A549 (cell line): ENCODE results near the gene ANKRD11. TPM values are rescaled to one million over a fixed set of nuclear protein-coding genes. Genes with fewer than 3 reads are reported as not detected.
A peak's percentile ranks its signal among the peaks of the same experiment; 100 is the strongest.

ENCODE experiments used
- ATAC-seq, 2 experiments: fragments of 200-7000 bp in 1 of 2; fragments of >200 bp in 1 of 2; cut with Nextera tagmentation in 1 of 2; cut with Tn5 transposase in 1 of 2; 3 replicates each; pipeline versions ENCODE4 v1.8.0 to v1.9.1; 2018 to 2020; ENCODE audit warnings: mild to moderate bottlenecking in 1 of 2, moderate library complexity in 1 of 2
- CTCF ChIA-PET: fragments of 300-600 bp; sonication (Branson Sonifier 250); formaldehyde crosslinking; extraction: SDS; loops from one replicate; lab custom pipeline; 2021; ENCODE audit warnings: antibody characterized with exemption, inconsistent platforms; lab: Yijun Ruan, JAX
- POLR2A ChIA-PET: fragments of 350-600 bp; formaldehyde crosslinking; extraction: SDS; loops from one replicate; lab custom pipeline; 2021; ENCODE audit warnings: antibody characterized with exemption, inconsistent platforms; lab: Yijun Ruan, JAX
- DNase-seq, 2 experiments: peaks; one replicate each; pipeline versions ENCODE4 v3.0.0 to v3.0.0-alpha.2; 2011 to 2016; ENCODE audit warnings: low read depth in 1 of 2, low spot score in 1 of 2
- FAIRE-seq: peaks from 2 replicates; lab custom pipeline; 2011; peaks lifted over from hg19 to GRCh38; lab: Jason Lieb, UNC
- H3K27ac ChIP-seq, 2 experiments: fragments of >200 bp; sonication (Bioruptor Twin); formaldehyde crosslinking; 3 replicates each; pipeline ENCODE4 v1.5.1; 2016 to 2017
- H3K4me1 ChIP-seq: fragments of >200 bp; sonication (Bioruptor Twin); formaldehyde crosslinking; 3 replicates; pipeline ENCODE4 v1.6.1; 2016
- H3K4me2 ChIP-seq: fragments of >200 bp; sonication (Bioruptor Twin); formaldehyde crosslinking; 3 replicates; pipeline ENCODE4 v1.6.1; 2016
- H3K4me3 ChIP-seq: fragments of >200 bp; sonication (Bioruptor Twin); formaldehyde crosslinking; 3 replicates; pipeline ENCODE4 v1.5.1; 2016
- H3K9me3 ChIP-seq: fragments of >200 bp; sonication (Bioruptor Twin); formaldehyde crosslinking; 3 replicates; pipeline ENCODE4 v1.6.1; 2016
- BHLHE40 ChIP-seq: IDR thresholded peaks from 2 replicates; pipeline ENCODE4 v1.6.1; 2012; ENCODE audit warnings: low read depth, low read length, inconsistent platforms
- CBX2 ChIP-seq: fragments of 200-600 bp; sonication (generic); IDR thresholded peaks from 2 replicates; pipeline ENCODE4 v1.6.1; 2016; ENCODE audit warnings: low read depth, mild to moderate bottlenecking, borderline replicate concordance
- CBX8 ChIP-seq: fragments of 200-600 bp; sonication (generic); IDR thresholded peaks from 2 replicates; pipeline ENCODE4 v1.6.1; 2016
- CHD2 ChIP-seq: fragments of 150-350 bp; IDR thresholded peaks from 2 replicates; pipeline ENCODE4 v1.6.1; 2014; ENCODE audit warnings: low read length; ENCODE audit not compliant: partially characterized antibody
- EP300 ChIP-seq, 2 experiments: fragments of >200 bp; sonication (Bioruptor Twin); formaldehyde crosslinking; IDR thresholded peaks; 2 replicates in 1 of 2; 3 replicates in 1 of 2; pipeline ENCODE4 v1.6.1; 2016 to 2017
- FOSB ChIP-seq: fragments of 250-450 bp; sonication (Bioruptor Pico); IDR thresholded peaks from 2 replicates; pipeline ENCODE4 v1.5.0; 2020; ENCODE audit warnings: mild to moderate bottlenecking, moderate library complexity
- FOSL2 ChIP-seq, 2 experiments: fragments of 450-650 bp in 1 of 2; fragments of >200 bp in 1 of 2; sonication (Bioruptor Twin) in 1 of 2; formaldehyde crosslinking; IDR thresholded peaks; 2 replicates each; pipeline versions ENCODE4 v1.5.0 to v1.6.1; 2016 to 2020; ENCODE audit warnings: mild to moderate bottlenecking in 1 of 2, moderate library complexity in 1 of 2
- FOXS1 ChIP-seq: fragments of 250-450 bp; sonication (Bioruptor Pico); IDR thresholded peaks from 2 replicates; pipeline ENCODE4 v1.5.0; 2020; ENCODE audit warnings: mild to moderate bottlenecking, moderate library complexity
- HOXA7 ChIP-seq: fragments of 250-450 bp; sonication (Bioruptor Pico); IDR thresholded peaks from 2 replicates; pipeline ENCODE4 v1.5.0; 2020; ENCODE audit warnings: mild to moderate bottlenecking, moderate library complexity
- HOXB5 ChIP-seq: fragments of 250-450 bp; sonication (Bioruptor Pico); IDR thresholded peaks from 2 replicates; pipeline ENCODE4 v1.5.0; 2020; ENCODE audit warnings: mild to moderate bottlenecking, moderate library complexity
- KDM1A ChIP-seq: fragments of 200-600 bp; sonication (generic); IDR thresholded peaks from 2 replicates; pipeline ENCODE4 v1.6.1; 2016; ENCODE audit warnings: low read depth, mild to moderate bottlenecking
- KDM5A ChIP-seq: fragments of 200-600 bp; sonication (generic); IDR thresholded peaks from 2 replicates; pipeline ENCODE4 v1.6.1; 2016; ENCODE audit warnings: antibody characterized with exemption, mild to moderate bottlenecking
- MAFK ChIP-seq: fragments of 450-650 bp; IDR thresholded peaks from 2 replicates; pipeline ENCODE4 v1.6.1; 2014; ENCODE audit not compliant: partially characterized antibody
- MAZ ChIP-seq: fragments of 150-350 bp; IDR thresholded peaks from 2 replicates; pipeline ENCODE4 v1.6.1; 2014; ENCODE audit warnings: antibody characterized with exemption, low read depth, low read length, borderline replicate concordance
- MYC ChIP-seq: IDR thresholded peaks from 2 replicates; pipeline ENCODE4 v1.6.1; 2012; ENCODE audit warnings: mild to moderate bottlenecking, inconsistent platforms, low read length, improper control_type of control experiment, borderline replicate concordance
- NFE2L2 ChIP-seq: fragments of 150-350 bp; conservative IDR thresholded peaks from 2 replicates; pipeline ENCODE4 v1.6.1; 2014; ENCODE audit warnings: low read length
- NPAS2 ChIP-seq: fragments of 250-450 bp; sonication (Bioruptor Pico); IDR thresholded peaks from 2 replicates; pipeline ENCODE4 v1.8.0; 2022; ENCODE audit warnings: mild to moderate bottlenecking, moderate library complexity, borderline replicate concordance
- POLR2A ChIP-seq: IDR thresholded peaks from 2 replicates; pipeline ENCODE4 v1.6.1; 2012; ENCODE audit warnings: mild to moderate bottlenecking, low read length
- POLR2AphosphoS2 ChIP-seq: conservative IDR thresholded peaks from 2 replicates; pipeline ENCODE4 v1.6.1; 2012; ENCODE audit warnings: low read length, improper control_type of control experiment, inconsistent platforms
- RAD21 ChIP-seq, 2 experiments: fragments of >200 bp in 1 of 2; sonication (Bioruptor Twin) in 1 of 2; formaldehyde crosslinking in 1 of 2; IDR thresholded peaks in 1 of 2; conservative IDR thresholded peaks in 1 of 2; 2 replicates in 1 of 2; 3 replicates in 1 of 2; pipeline ENCODE4 v1.6.1; 2012 to 2018; ENCODE audit warnings: inconsistent platforms in 1 of 2
- RCOR1 ChIP-seq: fragments of 150-350 bp; IDR thresholded peaks from 2 replicates; pipeline ENCODE4 v1.6.1; 2014; ENCODE audit warnings: antibody characterized with exemption, low read length, low read depth
- RFX5 ChIP-seq: fragments of 450-650 bp; IDR thresholded peaks from 2 replicates; pipeline ENCODE4 v1.7.1; 2014; ENCODE audit warnings: antibody characterized with exemption, mild to moderate bottlenecking, moderate library complexity
- RNF2 ChIP-seq: fragments of 200-600 bp; sonication (generic); IDR thresholded peaks from 2 replicates; pipeline ENCODE4 v1.6.1; 2016; ENCODE audit warnings: low read depth, mild to moderate bottlenecking, antibody characterized with exemption, moderate library complexity, borderline replicate concordance
- ZFP36 ChIP-seq: fragments of 450-650 bp; IDR thresholded peaks from 2 replicates; pipeline ENCODE4 v1.6.1; 2014; ENCODE audit warnings: borderline replicate concordance; ENCODE audit not compliant: partially characterized antibody
- ZSCAN20 ChIP-seq: fragments of 250-450 bp; sonication (Bioruptor Pico); IDR thresholded peaks from 2 replicates; pipeline ENCODE4 v1.8.0; 2022; ENCODE audit warnings: mild to moderate bottlenecking, moderate library complexity
- WGBS: methylation state at CpG from one replicate; pipeline ENCODE4 v1.1.6; 2017; ENCODE audit errors: missing lambda C conversion rate; 5-methylcytosine and 5-hydroxymethylcytosine counted together
- polyA plus RNA-seq, 4 experiments: library from polyadenylated mRNA; depleted of rRNA in 3 of 4; stranded (reverse); fragments of >200 nt; fragmentation: RNase III in 1 of 4; extraction: RNeasy Plus Mini Kit Qiagen cat#74134 plus additional on column Dnase treatment in 1 of 4; gene quantifications; 2 replicates in 3 of 4; 3 replicates in 1 of 4; pipeline ENCODE4 v1.2.3, GENCODE V29; 2011 to 2017
- TF ChIP-seq, protein P1 (sequence below): fragments of 250-450 bp; sonication (Bioruptor Pico); IDR thresholded peaks from 2 replicates; pipeline ENCODE4 v1.5.0; 2021; ENCODE audit warnings: mild to moderate bottlenecking, moderate library complexity, borderline replicate concordance
- TF ChIP-seq, protein P2 (sequence below): IDR thresholded peaks from 2 replicates; pipeline ENCODE4 v1.6.1; 2012
- TF ChIP-seq, protein P3 (sequence below): IDR thresholded peaks from 2 replicates; pipeline ENCODE4 v1.6.1; 2012

The ANKRD11 gene
- polyA plus RNA-seq, 2 of the 4 experiments (the other 2 are of a cell fraction): 53.6 to 54.9 TPM

DNA sequence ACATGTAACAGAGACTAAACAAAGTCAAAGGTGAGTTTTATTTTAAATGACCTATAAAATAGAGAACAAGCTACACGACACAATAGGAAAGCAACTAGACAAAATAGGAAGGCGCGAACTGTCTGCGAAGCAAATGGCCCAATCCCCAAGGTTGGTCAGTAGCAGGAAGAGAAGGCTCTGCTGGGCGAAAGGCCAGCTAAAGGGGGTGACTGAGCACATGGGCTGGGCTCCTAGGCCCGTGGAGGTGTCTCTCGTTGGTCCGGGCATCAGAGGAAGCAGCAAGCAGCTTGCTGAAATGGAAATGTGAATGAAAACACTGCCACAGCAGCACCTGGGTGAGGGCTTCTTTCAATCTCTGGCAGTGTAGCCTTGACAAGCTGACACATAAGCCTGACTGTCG lies 143.5 kb downstream of the ANKRD11 start:
- CTCF ChIA-PET: interaction anchor here (1.5 kb wide), 1 partner anchor 58 kb away, joined by 3 read pairs; no protein-coding TSS in a partner anchor

DNA sequence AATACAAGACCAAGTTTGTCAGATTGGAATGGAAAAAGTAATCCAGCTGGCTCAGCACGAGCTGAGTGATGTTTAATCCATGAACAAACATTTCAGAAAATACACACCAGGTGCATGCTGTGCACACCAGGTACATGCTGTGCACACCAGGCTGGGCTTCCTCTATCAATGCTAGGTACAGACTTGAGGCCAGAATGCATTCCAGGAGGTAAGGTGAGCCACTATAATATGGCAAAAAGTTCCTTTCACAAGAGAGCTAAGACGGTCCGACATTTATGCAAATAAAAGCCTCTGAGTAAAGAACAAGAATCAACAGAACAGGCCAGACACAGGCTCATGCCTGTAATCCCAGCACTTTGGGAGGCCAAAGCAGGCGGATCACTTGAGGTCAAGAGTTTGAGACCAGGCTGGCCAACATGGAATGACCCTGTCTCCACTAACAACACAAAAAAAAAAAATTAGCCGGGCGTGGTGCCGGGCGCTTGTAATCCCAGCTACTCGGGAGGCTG lies 144.7 kb downstream of the ANKRD11 start:
- DNase-seq (peak in 1 of 2 experiments; percentile 45), FAIRE-seq (no peak), ATAC-seq (peak in 1 of 2 experiments; percentile 65; a peak in 4 of 6 replicates)
- Histone ChIP-seq H3K4me2 (peak overlapping the region; percentile 52), H3K4me1 (peaks cover 53% of the 10 kb centered on the region), H3K4me3 (no peak overlapping the region), H3K27ac (peak overlapping the region; percentile 28 to 48; a peak in 5 of 6 replicates), H3K9me3 (no peaks in the 10 kb centered on the region)
- no peak for TF ChIP-seq KDM1A
- TF ChIP-seq RFX5: no peak
- TF ChIP-seq MAFK: peak; percentile 33
- TF ChIP-seq MAZ: no peak
- TF ChIP-seq POLR2A: no peak
- no peak for TF ChIP-seq RCOR1
- no peak for TF ChIP-seq FOXS1 (CRISPR knock-in tag)
- no peak for TF ChIP-seq HOXB5 (CRISPR knock-in tag)
- POLR2A ChIA-PET: no interaction called here
- 16% methylated on average over 9 of the region's 9 CpGs for WGBS
- CTCF ChIA-PET: interaction anchor here (1.2 to 2.3 kb wide), 4 partner anchors 8 to 212 kb away, joined by 3 to 8 read pairs (median 4); no protein-coding TSS in a partner anchor

More for the DNA sequence above, 143.5 kb downstream of the ANKRD11 start:
- TF ChIP-seq HOXB5 (CRISPR knock-in tag): no peak
- TF ChIP-seq NFE2L2: no peak
- no peak for TF ChIP-seq RAD21 (conservative IDR thresholded peaks at IDR 0.05 in 1 of 2, IDR thresholded peaks at IDR 0.05 in 1 of 2)
- TF ChIP-seq, protein P1, sequence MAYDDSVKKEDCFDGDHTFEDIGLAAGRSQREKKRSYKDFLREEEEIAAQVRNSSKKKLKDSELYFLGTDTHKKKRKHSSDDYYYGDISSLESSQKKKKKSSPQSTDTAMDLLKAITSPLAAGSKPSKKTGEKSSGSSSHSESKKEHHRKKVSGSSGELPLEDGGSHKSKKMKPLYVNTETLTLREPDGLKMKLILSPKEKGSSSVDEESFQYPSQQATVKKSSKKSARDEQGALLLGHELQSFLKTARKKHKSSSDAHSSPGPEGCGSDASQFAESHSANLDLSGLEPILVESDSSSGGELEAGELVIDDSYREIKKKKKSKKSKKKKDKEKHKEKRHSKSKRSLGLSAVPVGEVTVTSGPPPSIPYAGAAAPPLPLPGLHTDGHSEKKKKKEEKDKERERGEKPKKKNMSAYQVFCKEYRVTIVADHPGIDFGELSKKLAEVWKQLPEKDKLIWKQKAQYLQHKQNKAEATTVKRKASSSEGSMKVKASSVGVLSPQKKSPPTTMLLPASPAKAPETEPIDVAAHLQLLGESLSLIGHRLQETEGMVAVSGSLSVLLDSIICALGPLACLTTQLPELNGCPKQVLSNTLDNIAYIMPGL: no peak
- no peak for TF ChIP-seq ZFP36
- TF ChIP-seq POLR2A: no peak
- TF ChIP-seq POLR2AphosphoS2: no peak
- TF ChIP-seq, protein P2, sequence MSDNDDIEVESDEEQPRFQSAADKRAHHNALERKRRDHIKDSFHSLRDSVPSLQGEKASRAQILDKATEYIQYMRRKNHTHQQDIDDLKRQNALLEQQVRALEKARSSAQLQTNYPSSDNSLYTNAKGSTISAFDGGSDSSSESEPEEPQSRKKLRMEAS: no peak
- TF ChIP-seq CBX2: no peak
- no peak for TF ChIP-seq MAZ
- TF ChIP-seq HOXA7: no peak
- Histone ChIP-seq H3K9me3 (no peaks in the 10 kb centered on the region), H3K4me3 (no peak overlapping the region), H3K4me1 (peaks cover 58% of the 10 kb centered on the region), H3K4me2 (peak overlapping the region; percentile 52; the same call in 2 of the 3 replicates), H3K27ac (no peak overlapping the region)
- peak in 1 of 2 experiments; percentile 25; a peak in 3 of 6 replicates for ATAC-seq
- 71% methylated on average over 9 of the region's 9 CpGs for WGBS
- DNase-seq: no peak
- FAIRE-seq: no peak
- POLR2A ChIA-PET: no interaction called here

DNA sequence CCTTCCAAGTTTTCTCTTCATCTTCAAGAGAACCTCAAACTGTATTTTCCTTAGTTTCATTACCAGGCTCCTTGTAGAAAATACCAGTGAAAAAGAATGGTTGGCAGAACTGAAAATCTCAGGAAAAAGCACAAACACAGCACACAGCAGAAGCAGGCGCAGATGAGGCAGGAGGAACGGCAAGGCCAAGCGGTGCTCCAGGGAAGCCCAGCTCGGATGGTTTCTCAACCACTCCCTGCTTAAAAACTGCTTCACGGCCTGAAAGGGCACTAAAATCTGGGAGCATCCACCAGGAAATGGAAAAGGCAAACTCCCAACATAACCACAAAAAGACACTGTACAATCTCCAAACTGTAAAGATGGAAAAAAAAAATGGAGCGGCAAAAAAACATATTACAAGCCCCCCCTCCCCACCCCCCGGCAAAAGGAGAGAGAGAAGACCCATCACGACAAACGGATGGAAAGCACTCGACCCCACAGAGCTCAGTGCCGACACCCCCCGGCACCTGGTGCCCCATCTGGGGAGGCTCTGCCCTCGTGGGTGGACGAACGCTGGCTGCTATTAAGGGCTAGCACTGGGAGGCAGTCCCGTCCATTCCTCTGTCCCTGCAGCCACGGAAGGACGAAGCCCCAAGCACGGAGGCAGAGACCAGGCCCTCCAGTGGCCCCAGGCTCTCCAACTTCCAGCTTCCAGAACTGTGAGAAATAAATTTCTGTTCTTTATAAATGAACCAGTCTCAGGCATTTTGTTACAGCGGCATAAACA lies 145.3 kb downstream of the ANKRD11 start:
- POLR2A ChIA-PET: no interaction called here
- H3K4me1 ChIP-seq: peaks cover 46% of the 10 kb centered on the region
- peak; percentile 38 to 69; a peak in 4 of 6 replicates for ATAC-seq
- H3K4me2 ChIP-seq: peak overlapping the region; percentile 52
- FAIRE-seq: no peak
- no peak overlapping the region for H3K4me3 ChIP-seq
- no peak for DNase-seq
- CTCF ChIA-PET: interaction anchor here (1.2 to 2.3 kb wide), 4 partner anchors 9 to 213 kb away, joined by 3 to 8 read pairs (median 4); no protein-coding TSS in a partner anchor
- H3K27ac ChIP-seq: peak overlapping the region; percentile 28 to 48; a peak in 4 of 6 replicates
- H3K9me3 ChIP-seq: no peaks in the 10 kb centered on the region
- WGBS: 61% methylated on average over 20 of the region's 20 CpGs
- TF ChIP-seq FOSB (CRISPR knock-in tag) (no peak), FOSL2 (IDR thresholded peaks at IDR 0.05) (no peak), FOSL2 (CRISPR knock-in tag; IDR thresholded peaks at IDR 0.05) (no peak), CBX8 (no peak), RNF2 (no peak), MAZ (no peak), EP300 (IDR thresholded peaks at IDR 0.05) (no peak), NPAS2 (CRISPR knock-in tag) (no peak), BHLHE40 (no peak), MYC (no peak), ZSCAN20 (no peak), POLR2AphosphoS2 (no peak), POLR2A (no peak), KDM5A (no peak), CHD2 (no peak)
- TF ChIP-seq, protein P3, sequence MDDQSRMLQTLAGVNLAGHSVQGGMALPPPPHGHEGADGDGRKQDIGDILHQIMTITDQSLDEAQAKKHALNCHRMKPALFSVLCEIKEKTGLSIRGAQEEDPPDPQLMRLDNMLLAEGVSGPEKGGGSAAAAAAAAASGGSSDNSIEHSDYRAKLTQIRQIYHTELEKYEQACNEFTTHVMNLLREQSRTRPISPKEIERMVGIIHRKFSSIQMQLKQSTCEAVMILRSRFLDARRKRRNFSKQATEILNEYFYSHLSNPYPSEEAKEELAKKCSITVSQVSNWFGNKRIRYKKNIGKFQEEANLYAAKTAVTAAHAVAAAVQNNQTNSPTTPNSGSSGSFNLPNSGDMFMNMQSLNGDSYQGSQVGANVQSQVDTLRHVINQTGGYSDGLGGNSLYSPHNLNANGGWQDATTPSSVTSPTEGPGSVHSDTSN: no peak
- TF ChIP-seq, protein P1: no peak
